GM12878 (cell line): ENCODE data around the gene HS3ST5. TPM values are rescaled to one million over a fixed set of nuclear protein-coding genes. Genes with fewer than 3 reads are reported as not detected.

Experiments
- ATAC-seq: fragments of 200-7000 bp; cut with Tn5 transposase; 3 replicates; pipeline ENCODE4 v1.9.1; 2020; ENCODE audit warnings: mild to moderate bottlenecking, moderate library complexity
- BruUV-seq: library from RNA; stranded (reverse); fragments of 400-500 nt; replicated peaks from 2 replicates; lab custom pipeline; 2021; lab: Mats Ljungman, UMichigan
- CTCF ChIA-PET: fragments of 300-600 bp; sonication (Branson Sonifier 250); formaldehyde crosslinking; extraction: SDS; loops from one replicate; lab custom pipeline; 2021; ENCODE audit warnings: inconsistent platforms; lab: Yijun Ruan, JAX
- POLR2A ChIA-PET: fragments of 350-600 bp; formaldehyde crosslinking; extraction: SDS; loops from one replicate; lab custom pipeline; 2021; ENCODE audit warnings: inconsistent platforms; lab: Charles Lee
- RAD21 ChIA-PET: fragments of 300-600 bp; sonication (Branson Sonifier 250); formaldehyde crosslinking; loops from one replicate; lab custom pipeline; 2023; ENCODE audit warnings: antibody characterized with exemption; ENCODE audit not compliant: unreplicated experiment; lab: Charles Lee
- SMC1A ChIA-PET: fragments of 300-600 bp; sonication (Branson Sonifier 250); formaldehyde crosslinking; loops from one replicate; lab custom pipeline; 2023; ENCODE audit not compliant: unreplicated experiment, uncharacterized antibody; lab: Charles Lee
- DNase-seq: peaks from one replicate; pipeline ENCODE4 v3.0.0-alpha.2; 2011; ENCODE audit warnings: low read depth, low spot score
- FAIRE-seq: peaks from 3 replicates; lab custom pipeline; 2011; peaks lifted over from hg19 to GRCh38; lab: Jason Lieb, UNC
- H2AFZ ChIP-seq: 2 replicates; pipeline ENCODE4 v1.6.0; 2011; ENCODE audit warnings: low read depth, low read length, control low read depth; ENCODE audit not compliant: control insufficient read depth
- H3K27ac ChIP-seq: 2 replicates; pipeline ENCODE4 v1.5.1; 2011; ENCODE audit warnings: control low read depth; ENCODE audit not compliant: control insufficient read depth, insufficient read depth
- H3K27me3 ChIP-seq, 2 experiments: replicated peaks in 1 of 2; 2 replicates each; pipeline versions ENCODE4 v1.6.0 to v1.6.1; 2011; ENCODE audit warnings: low read length in 1 of 2; ENCODE audit not compliant: control insufficient read depth in 2 of 2, insufficient read depth in 2 of 2
- H3K36me3 ChIP-seq, 2 experiments: 2 replicates each; pipeline ENCODE4 v1.5.1; 2011; ENCODE audit warnings: low read length in 1 of 2; ENCODE audit not compliant: control insufficient read depth in 2 of 2, insufficient read depth in 2 of 2
- H3K4me1 ChIP-seq: 2 replicates; pipeline ENCODE4 v1.6.1; 2011; ENCODE audit warnings: mild to moderate bottlenecking, low read length, moderate library complexity, mixed read lengths; ENCODE audit not compliant: control insufficient read depth, insufficient read depth
- H3K4me2 ChIP-seq: 2 replicates; pipeline ENCODE4 v1.6.0; 2011; ENCODE audit warnings: control low read depth; ENCODE audit not compliant: control insufficient read depth, insufficient read depth
- H3K4me3 ChIP-seq: fragments of 200-600 bp; sonication (generic); 2 replicates; pipeline ENCODE4 v1.5.1; 2016
- H3K79me2 ChIP-seq: 2 replicates; pipeline ENCODE4 v1.6.0; 2011; ENCODE audit warnings: low read length; ENCODE audit not compliant: control insufficient read depth, insufficient read depth
- H3K9ac ChIP-seq: 2 replicates; pipeline ENCODE4 v1.8.0; 2011; ENCODE audit warnings: low read length, control low read depth, mixed read lengths; ENCODE audit not compliant: control insufficient read depth, insufficient read depth
- H3K9me3 ChIP-seq: replicated peaks from 3 replicates; pipeline ENCODE4 v1.5.1; 2011; ENCODE audit warnings: mild to moderate bottlenecking, low read length; ENCODE audit not compliant: control insufficient read depth, insufficient read depth
- H4K20me1 ChIP-seq: 2 replicates; pipeline ENCODE4 v1.6.0; 2011; ENCODE audit not compliant: control insufficient read depth, insufficient read depth
- BMI1 ChIP-seq: fragments of 450-650 bp; IDR thresholded peaks from 2 replicates; pipeline ENCODE4 v1.6.1; 2016; ENCODE audit warnings: mild to moderate bottlenecking, moderate library complexity, borderline replicate concordance
- FOXM1 ChIP-seq: IDR thresholded peaks from 2 replicates; pipeline ENCODE4 v1.6.1; 2012; ENCODE audit warnings: low read depth, mild to moderate bottlenecking, inconsistent platforms, low read length, moderate library complexity
- HCFC1 ChIP-seq: fragments of 150-350 bp; IDR thresholded peaks from 2 replicates; pipeline ENCODE4 v1.6.1; 2014; ENCODE audit warnings: low read length
- KLF5 ChIP-seq: fragments of 450-650 bp; IDR thresholded peaks from 2 replicates; pipeline ENCODE4 v1.6.1; 2014; ENCODE audit warnings: mild to moderate bottlenecking; ENCODE audit not compliant: partially characterized antibody
- MEF2B ChIP-seq: fragments of 450-650 bp; IDR thresholded peaks from 2 replicates; pipeline ENCODE4 v1.6.1; 2018; ENCODE audit warnings: mild to moderate bottlenecking, moderate library complexity; ENCODE audit not compliant: partially characterized antibody, poor library complexity, severe bottlenecking
- RAD51 ChIP-seq: fragments of 450-650 bp; IDR thresholded peaks from 2 replicates; pipeline ENCODE4 v1.6.1; 2016; ENCODE audit warnings: moderate library complexity, mild to moderate bottlenecking, inconsistent platforms
- REST ChIP-seq: IDR thresholded peaks from 2 replicates; pipeline ENCODE4 v1.6.1; 2012; ENCODE audit warnings: mild to moderate bottlenecking, low read depth, low read length
- WRNIP1 ChIP-seq: IDR thresholded peaks from 2 replicates; pipeline ENCODE4 v1.6.1; 2011; ENCODE audit warnings: low read depth, low read length, improper control_type of control experiment, borderline replicate concordance
- ZBED1 ChIP-seq: IDR thresholded peaks from 2 replicates; pipeline ENCODE4 v1.6.1; 2016; ENCODE audit warnings: borderline replicate concordance
- WGBS: methylation state at CpG from one replicate; pipeline ENCODE4 v1.1.6; 2016; ENCODE audit warnings: low lambda C conversion rate; ENCODE audit not compliant: insufficient replicate concordance, insufficient coverage; ENCODE audit errors: missing lambda C conversion rate; 5-methylcytosine and 5-hydroxymethylcytosine counted together
- in situ Hi-C: fragments of 300-500 bp; cut with MboI; formaldehyde crosslinking; loops from 9 replicates; pipeline ENCODE4 v1.14.3; 2018; ENCODE audit warnings: mixed read lengths
- intact Hi-C: fragments of 100-400 bp; cut with micrococcal nuclease; formaldehyde crosslinking; loops from one replicate; pipeline ENCODE4 v1.14.2; 2022; ENCODE audit not compliant: unreplicated experiment
- polyA plus RNA-seq, 11 experiments: library from polyadenylated mRNA; depleted of rRNA in 4 of 11; unstranded in 6 of 11; stranded (reverse) in 5 of 11; fragments of >200 nt; fragmentation: Nextera tagmentation in 4 of 11; fragmentation: Illumina TruSeq in 1 of 11; extraction: Ambion mirVana in 4 of 11; extraction: Trizol in 1 of 11; gene quantifications; 1 replicate in 1 of 11; 2 replicates in 10 of 11; pipeline versions ENCODE4 v1.2.1 to v1.2.3, GENCODE V29; 2011 to 2016; ENCODE audit warnings: inconsistent platforms in 2 of 11, missing spikeins in 2 of 11, low read depth in 1 of 11
- total RNA-seq, 4 experiments: library from RNA; depleted of rRNA in 3 of 4; stranded (reverse); fragments of >200 nt in 3 of 4; fragmentation: Illumina TruSeq in 1 of 4; extraction: Trizol in 1 of 4; gene quantifications; 2 replicates each; pipeline versions ENCODE4 v1.2.1 to v1.2.3, GENCODE V29; 2013 to 2021
- TF ChIP-seq, protein P1 (sequence below): IDR thresholded peaks from 2 replicates; pipeline ENCODE4 v1.6.1; 2011; ENCODE audit warnings: borderline replicate concordance, low read depth, mild to moderate bottlenecking, moderate library complexity, low read length; ENCODE audit not compliant: insufficient read depth, poor library complexity, severe bottlenecking
- TF ChIP-seq, protein P2 (sequence below): IDR thresholded peaks from 2 replicates; pipeline ENCODE4 v1.6.1; 2011; ENCODE audit warnings: low read depth, mild to moderate bottlenecking, low read length, moderate library complexity, borderline replicate concordance; ENCODE audit errors: extremely low read depth

The HS3ST5 gene
- total and polyA plus RNA-seq, 10 of the 15 experiments (the other 5 are each of a cell fraction or from before 2014, with no cell fraction given) = 0.04 TPM; not detected in 9

DNA sequence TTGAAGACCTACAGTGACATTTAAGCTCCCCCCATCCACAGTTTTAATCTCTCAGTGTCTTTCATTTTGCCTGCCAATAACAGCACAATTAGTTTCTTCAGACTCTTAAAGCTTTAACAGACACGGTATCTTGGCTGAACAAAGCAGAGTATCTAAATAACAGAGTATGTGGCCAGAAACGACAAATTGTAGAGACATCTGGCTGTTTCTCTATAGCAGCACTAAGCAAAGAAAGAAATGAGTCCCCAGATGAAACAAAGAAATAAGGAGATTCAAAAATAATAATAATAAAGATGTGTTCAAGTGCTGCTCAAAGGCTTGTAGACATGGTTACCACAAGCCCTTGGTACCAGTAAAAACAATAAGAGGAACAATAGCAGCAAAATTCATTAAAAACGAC is 274.1 kb downstream of the HS3ST5 start (continued):
- TF ChIP-seq, protein P1, sequence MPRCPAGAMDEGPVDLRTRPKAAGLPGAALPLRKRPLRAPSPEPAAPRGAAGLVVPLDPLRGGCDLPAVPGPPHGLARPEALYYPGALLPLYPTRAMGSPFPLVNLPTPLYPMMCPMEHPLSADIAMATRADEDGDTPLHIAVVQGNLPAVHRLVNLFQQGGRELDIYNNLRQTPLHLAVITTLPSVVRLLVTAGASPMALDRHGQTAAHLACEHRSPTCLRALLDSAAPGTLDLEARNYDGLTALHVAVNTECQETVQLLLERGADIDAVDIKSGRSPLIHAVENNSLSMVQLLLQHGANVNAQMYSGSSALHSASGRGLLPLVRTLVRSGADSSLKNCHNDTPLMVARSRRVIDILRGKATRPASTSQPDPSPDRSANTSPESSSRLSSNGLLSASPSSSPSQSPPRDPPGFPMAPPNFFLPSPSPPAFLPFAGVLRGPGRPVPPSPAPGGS = no peak

DNA sequence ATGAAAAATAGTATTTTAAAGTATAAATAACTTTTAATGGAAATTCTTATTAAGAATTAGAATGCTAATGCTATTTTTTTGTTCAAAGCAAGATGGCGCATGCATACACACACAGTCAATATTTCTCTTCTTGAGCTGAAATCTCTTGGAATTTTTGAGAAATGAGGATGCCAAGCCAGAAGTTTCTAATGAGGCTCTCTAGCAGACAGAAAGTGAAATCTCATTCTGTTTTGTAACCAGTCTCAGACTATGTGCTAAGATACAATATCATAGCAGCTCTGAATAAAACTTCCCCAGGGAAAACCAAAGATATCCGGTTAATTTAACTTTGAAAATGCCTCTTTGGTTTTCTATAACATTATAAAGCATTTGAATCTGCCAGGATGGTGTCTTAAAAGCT is 274.7 kb downstream of the HS3ST5 start:
- TF ChIP-seq BMI1 (no peak), FOXM1 (no peak), RAD51 (no peak), REST (no peak), ZBED1 (no peak), MEF2B (no peak), KLF5 (no peak), HCFC1 (no peak), WRNIP1 (no peak)
- TF ChIP-seq, protein P2, sequence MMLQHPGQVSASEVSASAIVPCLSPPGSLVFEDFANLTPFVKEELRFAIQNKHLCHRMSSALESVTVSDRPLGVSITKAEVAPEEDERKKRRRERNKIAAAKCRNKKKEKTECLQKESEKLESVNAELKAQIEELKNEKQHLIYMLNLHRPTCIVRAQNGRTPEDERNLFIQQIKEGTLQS = no peak
- Histone ChIP-seq H3K9ac (no peak overlapping the region), H3K36me3 (no peaks in the 10 kb centered on the region), H3K4me2 (no peak overlapping the region), H3K27me3 (no peaks in the 10 kb centered on the region), H4K20me1 (no peaks in the 10 kb centered on the region), H2AFZ (no peak overlapping the region), H3K27ac (no peak overlapping the region), H3K4me1 (no peaks in the 10 kb centered on the region; the same call in none of the 2 replicates), H3K4me3 (no peak overlapping the region), H3K9me3 (no peaks in the 10 kb centered on the region), H3K79me2 (no peaks in the 10 kb centered on the region)
- FAIRE-seq = no peak
- RAD21 ChIA-PET = no interaction called here
- POLR2A ChIA-PET = no interaction called here
- intact Hi-C loops = no loop called here
- 43% methylated on average over 2 of the region's 2 CpGs for WGBS
- BruUV-seq = no TSS peak
- ATAC-seq = no peak
- in situ Hi-C loops = no loop called here
- CTCF ChIA-PET = interaction anchor here (0.7 to 0.8 kb wide), 3 partner anchors 23 to 865 kb away, joined by 3 read pairs; no protein-coding TSS in a partner anchor
- DNase-seq = no peak
- SMC1A ChIA-PET = no interaction called here
